GM23338 (cell line): ENCODE results near the gene RUNX1. TPM values are rescaled to one million over a fixed set of nuclear protein-coding genes. Genes with fewer than 3 reads are reported as not detected.

Source experiments
- ATAC-seq: fragments of 200-7000 bp; cut with Tn5 transposase; 3 replicates; pipeline ENCODE4 v1.9.1; 2020
- DNase-seq: peaks from one replicate; pipeline ENCODE4 v3.0.0-alpha.2; 2015; ENCODE audit warnings: low spot score
- H2AFZ ChIP-seq: fragments of 200-600 bp; sonication (generic); 2 replicates; pipeline ENCODE4 v1.8.0; 2016; ENCODE audit warnings: antibody characterized with exemption, mild to moderate bottlenecking, moderate library complexity
- H3F3A ChIP-seq: fragments of 200-600 bp; sonication (generic); replicated peaks from 2 replicates; pipeline ENCODE4 v1.8.0; 2017; ENCODE audit warnings: antibody characterized with exemption, mixed run types, low read depth
- H3K27ac ChIP-seq: fragments of 200-600 bp; sonication (generic); 2 replicates; pipeline ENCODE4 v1.6.1; 2016; ENCODE audit warnings: low read depth
- H3K27me3 ChIP-seq: fragments of 200-600 bp; sonication (generic); 2 replicates; pipeline ENCODE4 v1.8.0; 2016; ENCODE audit warnings: mild to moderate bottlenecking, mixed run types, moderate library complexity; ENCODE audit not compliant: insufficient read depth
- H3K36me3 ChIP-seq: fragments of 200-600 bp; sonication (generic); 2 replicates; pipeline ENCODE4 v1.8.0; 2016; ENCODE audit warnings: mild to moderate bottlenecking; ENCODE audit not compliant: insufficient read depth
- H3K4me1 ChIP-seq: fragments of 200-600 bp; sonication (generic); 2 replicates; pipeline ENCODE4 v1.8.0; 2016; ENCODE audit warnings: mild to moderate bottlenecking, moderate library complexity; ENCODE audit not compliant: insufficient read depth
- H3K4me2 ChIP-seq: fragments of 200-600 bp; sonication (generic); 2 replicates; pipeline ENCODE4 v1.7.1; 2017; ENCODE audit warnings: mixed run types
- H3K4me3 ChIP-seq: fragments of 200-600 bp; sonication (generic); 2 replicates; pipeline ENCODE4 v1.6.1; 2016; ENCODE audit warnings: mixed run types
- H3K79me2 ChIP-seq: fragments of 200-600 bp; sonication (generic); replicated peaks from 2 replicates; pipeline ENCODE4 v1.8.0; 2017; ENCODE audit warnings: mild to moderate bottlenecking; ENCODE audit not compliant: insufficient read depth
- H3K9me2 ChIP-seq: fragments of 200-600 bp; sonication (generic); 2 replicates; pipeline ENCODE4 v1.8.0; 2017; ENCODE audit not compliant: insufficient read depth
- H4K20me1 ChIP-seq: fragments of 200-600 bp; sonication (generic); replicated peaks from 2 replicates; pipeline ENCODE4 v1.8.0; 2017; ENCODE audit warnings: mild to moderate bottlenecking; ENCODE audit not compliant: insufficient read depth
- H3K27ac Mint-ChIP-seq: 2 replicates; pipeline ENCODE4 v1.8.0; 2020; ENCODE audit warnings: inconsistent platforms, mild to moderate bottlenecking, moderate library complexity, mixed read lengths
- H3K27me3 Mint-ChIP-seq: 3 replicates; pipeline ENCODE4 v1.8.0; 2022; ENCODE audit warnings: low read depth, mild to moderate bottlenecking, moderate library complexity, mixed read lengths, inconsistent platforms; ENCODE audit not compliant: insufficient read depth, poor library complexity
- H3K36me3 Mint-ChIP-seq: 3 replicates; pipeline ENCODE4 v1.8.0; 2021; ENCODE audit warnings: low read depth, mild to moderate bottlenecking, inconsistent platforms, moderate library complexity, mixed read lengths
- H3K4me1 Mint-ChIP-seq: 3 replicates; pipeline ENCODE4 v1.8.0; 2020; ENCODE audit warnings: mild to moderate bottlenecking, inconsistent platforms, mixed read lengths
- H3K4me3 Mint-ChIP-seq: 3 replicates; pipeline ENCODE4 v1.8.0; 2021; ENCODE audit warnings: moderate library complexity, mild to moderate bottlenecking, inconsistent platforms, mixed read lengths
- H3K9me3 Mint-ChIP-seq: 3 replicates; pipeline ENCODE4 v1.8.0; 2020; ENCODE audit warnings: moderate library complexity, mild to moderate bottlenecking, inconsistent platforms, mixed read lengths
- CREB1 ChIP-seq: fragments of 250-450 bp; sonication (Bioruptor Pico); IDR thresholded peaks from 2 replicates; pipeline ENCODE4 v1.5.0; 2020; ENCODE audit warnings: low read depth, mild to moderate bottlenecking, moderate library complexity
- CTCF ChIP-seq, 2 experiments: fragments of 200-600 bp in 1 of 2; sonication (generic) in 1 of 2; conservative IDR thresholded peaks; 2 replicates each; pipeline versions ENCODE4 v1.5.1 to v1.6.1; 2016 to 2017; ENCODE audit warnings: antibody characterized with exemption in 2 of 2, low read depth in 2 of 2, mild to moderate bottlenecking in 2 of 2, moderate library complexity in 1 of 2
- ETS1 ChIP-seq: IDR thresholded peaks from 2 replicates; pipeline ENCODE4 v1.6.1; 2016; ENCODE audit warnings: antibody characterized with exemption
- EZH2 ChIP-seq: fragments of 200-600 bp; sonication (generic); IDR thresholded peaks from one replicate; pipeline ENCODE4 v1.8.0; 2017; ENCODE audit warnings: antibody characterized with exemption, mild to moderate bottlenecking, low read depth; ENCODE audit not compliant: unreplicated experiment
- EZH2phosphoT487 ChIP-seq: fragments of 200-600 bp; sonication (generic); IDR thresholded peaks from one replicate; pipeline ENCODE4 v1.8.1; 2018; ENCODE audit warnings: antibody characterized with exemption; ENCODE audit not compliant: unreplicated experiment
- JUNB ChIP-seq: IDR thresholded peaks from one replicate; pipeline ENCODE4 v1.6.1; 2016; ENCODE audit warnings: antibody characterized with exemption; ENCODE audit not compliant: unreplicated experiment
- NANOG ChIP-seq: IDR thresholded peaks from 2 replicates; pipeline ENCODE4 v1.6.1; 2016; ENCODE audit warnings: antibody characterized with exemption, borderline replicate concordance
- POLR2AphosphoS5 ChIP-seq: IDR thresholded peaks from 2 replicates; pipeline ENCODE4 v1.6.1; 2016; ENCODE audit warnings: antibody characterized with exemption, low read depth
- STAT1 ChIP-seq: IDR thresholded peaks from one replicate; pipeline ENCODE4 v1.6.1; 2016; ENCODE audit warnings: antibody characterized with exemption; ENCODE audit not compliant: unreplicated experiment
- ZNF114 ChIP-seq: fragments of 250-450 bp; sonication (Bioruptor Pico); IDR thresholded peaks from 2 replicates; pipeline ENCODE4 v1.5.0; 2020; ENCODE audit warnings: mild to moderate bottlenecking, moderate library complexity
- ZNF331 ChIP-seq: fragments of 250-450 bp; sonication (Bioruptor Pico); IDR thresholded peaks from 2 replicates; pipeline ENCODE4 v1.5.0; 2020; ENCODE audit warnings: low read depth, mild to moderate bottlenecking, moderate library complexity
- polyA plus RNA-seq: library from polyadenylated mRNA; unstranded; fragments of >200 nt; fragmentation: Nextera tagmentation; extraction: Ambion mirVana; gene quantifications from 2 replicates; pipeline ENCODE4 v1.2.1, GENCODE V29; 2016
- total RNA-seq: library from RNA; depleted of rRNA; stranded (reverse); fragments of >200 nt; shearing (Covaris generic); gene quantifications from 2 replicates; pipeline ENCODE4 v1.2.3, GENCODE V29; 2014
- TF ChIP-seq, protein P1 (sequence below): fragments of 250-450 bp; sonication (Bioruptor Pico); IDR thresholded peaks from 2 replicates; pipeline ENCODE4 v1.5.0; 2020; ENCODE audit warnings: mild to moderate bottlenecking, moderate library complexity
- TF ChIP-seq, protein P2 (sequence below): IDR thresholded peaks from one replicate; pipeline ENCODE4 v1.6.1; 2018; ENCODE audit warnings: antibody characterized with exemption; ENCODE audit not compliant: unreplicated experiment

Gene RUNX1
- total and polyA plus RNA-seq, 2 experiments from 2014 or later = 0.29 to 1.1 TPM

DNA sequence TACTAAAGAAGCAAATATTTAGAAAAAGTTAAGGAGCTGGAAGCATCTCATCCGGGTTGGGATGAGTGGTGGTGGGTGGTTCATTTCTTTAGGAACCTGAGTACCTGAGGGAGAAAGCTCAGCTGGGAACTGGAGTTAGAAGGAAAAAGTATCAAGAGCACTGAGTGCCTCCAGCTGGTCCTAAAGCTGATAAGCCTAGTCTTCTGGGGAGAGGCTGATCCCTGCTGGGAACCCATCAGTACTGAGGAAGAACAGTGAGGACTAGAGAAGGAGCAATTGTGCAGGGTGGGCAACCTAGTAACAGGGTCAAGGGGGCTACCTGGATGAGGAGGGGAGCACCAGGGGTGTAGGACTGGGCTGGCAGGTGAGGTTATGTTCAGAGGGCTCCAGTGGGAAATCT is 89.5 kb downstream of the RUNX1 start:
- H3K36me3 Mint-ChIP-seq = no peaks in the 10 kb centered on the region
- no peaks in the 10 kb centered on the region for H3F3A ChIP-seq
- H3K9me3 Mint-ChIP-seq = no peaks in the 10 kb centered on the region
- ATAC-seq (no peak), DNase-seq (no peak)
- no peaks in the 10 kb centered on the region for H3K27me3 ChIP-seq
- H3K4me1 Mint-ChIP-seq = peaks cover 14% of the 10 kb centered on the region
- H3K36me3 ChIP-seq = no peaks in the 10 kb centered on the region
- no peaks in the 10 kb centered on the region for H3K9me2 ChIP-seq
- no peaks in the 10 kb centered on the region for H3K79me2 ChIP-seq
- no peaks in the 10 kb centered on the region for H4K20me1 ChIP-seq
- H3K4me3 ChIP-seq = no peak overlapping the region
- no peak overlapping the region for H3K27ac ChIP-seq
- H3K4me1 ChIP-seq = peaks cover 3% of the 10 kb centered on the region; the same call in 1 of the 2 replicates
- no peak overlapping the region for H2AFZ ChIP-seq
- no peak overlapping the region for H3K4me3 Mint-ChIP-seq
- no peak overlapping the region for H3K4me2 ChIP-seq
- no peak overlapping the region for H3K27ac Mint-ChIP-seq
- H3K27me3 Mint-ChIP-seq = peaks cover 2% of the 10 kb centered on the region
- no peak for TF ChIP-seq ZNF331 (CRISPR knock-in tag)
- TF ChIP-seq ETS1 = no peak
- no peak for TF ChIP-seq EZH2phosphoT487
- TF ChIP-seq, protein P1, sequence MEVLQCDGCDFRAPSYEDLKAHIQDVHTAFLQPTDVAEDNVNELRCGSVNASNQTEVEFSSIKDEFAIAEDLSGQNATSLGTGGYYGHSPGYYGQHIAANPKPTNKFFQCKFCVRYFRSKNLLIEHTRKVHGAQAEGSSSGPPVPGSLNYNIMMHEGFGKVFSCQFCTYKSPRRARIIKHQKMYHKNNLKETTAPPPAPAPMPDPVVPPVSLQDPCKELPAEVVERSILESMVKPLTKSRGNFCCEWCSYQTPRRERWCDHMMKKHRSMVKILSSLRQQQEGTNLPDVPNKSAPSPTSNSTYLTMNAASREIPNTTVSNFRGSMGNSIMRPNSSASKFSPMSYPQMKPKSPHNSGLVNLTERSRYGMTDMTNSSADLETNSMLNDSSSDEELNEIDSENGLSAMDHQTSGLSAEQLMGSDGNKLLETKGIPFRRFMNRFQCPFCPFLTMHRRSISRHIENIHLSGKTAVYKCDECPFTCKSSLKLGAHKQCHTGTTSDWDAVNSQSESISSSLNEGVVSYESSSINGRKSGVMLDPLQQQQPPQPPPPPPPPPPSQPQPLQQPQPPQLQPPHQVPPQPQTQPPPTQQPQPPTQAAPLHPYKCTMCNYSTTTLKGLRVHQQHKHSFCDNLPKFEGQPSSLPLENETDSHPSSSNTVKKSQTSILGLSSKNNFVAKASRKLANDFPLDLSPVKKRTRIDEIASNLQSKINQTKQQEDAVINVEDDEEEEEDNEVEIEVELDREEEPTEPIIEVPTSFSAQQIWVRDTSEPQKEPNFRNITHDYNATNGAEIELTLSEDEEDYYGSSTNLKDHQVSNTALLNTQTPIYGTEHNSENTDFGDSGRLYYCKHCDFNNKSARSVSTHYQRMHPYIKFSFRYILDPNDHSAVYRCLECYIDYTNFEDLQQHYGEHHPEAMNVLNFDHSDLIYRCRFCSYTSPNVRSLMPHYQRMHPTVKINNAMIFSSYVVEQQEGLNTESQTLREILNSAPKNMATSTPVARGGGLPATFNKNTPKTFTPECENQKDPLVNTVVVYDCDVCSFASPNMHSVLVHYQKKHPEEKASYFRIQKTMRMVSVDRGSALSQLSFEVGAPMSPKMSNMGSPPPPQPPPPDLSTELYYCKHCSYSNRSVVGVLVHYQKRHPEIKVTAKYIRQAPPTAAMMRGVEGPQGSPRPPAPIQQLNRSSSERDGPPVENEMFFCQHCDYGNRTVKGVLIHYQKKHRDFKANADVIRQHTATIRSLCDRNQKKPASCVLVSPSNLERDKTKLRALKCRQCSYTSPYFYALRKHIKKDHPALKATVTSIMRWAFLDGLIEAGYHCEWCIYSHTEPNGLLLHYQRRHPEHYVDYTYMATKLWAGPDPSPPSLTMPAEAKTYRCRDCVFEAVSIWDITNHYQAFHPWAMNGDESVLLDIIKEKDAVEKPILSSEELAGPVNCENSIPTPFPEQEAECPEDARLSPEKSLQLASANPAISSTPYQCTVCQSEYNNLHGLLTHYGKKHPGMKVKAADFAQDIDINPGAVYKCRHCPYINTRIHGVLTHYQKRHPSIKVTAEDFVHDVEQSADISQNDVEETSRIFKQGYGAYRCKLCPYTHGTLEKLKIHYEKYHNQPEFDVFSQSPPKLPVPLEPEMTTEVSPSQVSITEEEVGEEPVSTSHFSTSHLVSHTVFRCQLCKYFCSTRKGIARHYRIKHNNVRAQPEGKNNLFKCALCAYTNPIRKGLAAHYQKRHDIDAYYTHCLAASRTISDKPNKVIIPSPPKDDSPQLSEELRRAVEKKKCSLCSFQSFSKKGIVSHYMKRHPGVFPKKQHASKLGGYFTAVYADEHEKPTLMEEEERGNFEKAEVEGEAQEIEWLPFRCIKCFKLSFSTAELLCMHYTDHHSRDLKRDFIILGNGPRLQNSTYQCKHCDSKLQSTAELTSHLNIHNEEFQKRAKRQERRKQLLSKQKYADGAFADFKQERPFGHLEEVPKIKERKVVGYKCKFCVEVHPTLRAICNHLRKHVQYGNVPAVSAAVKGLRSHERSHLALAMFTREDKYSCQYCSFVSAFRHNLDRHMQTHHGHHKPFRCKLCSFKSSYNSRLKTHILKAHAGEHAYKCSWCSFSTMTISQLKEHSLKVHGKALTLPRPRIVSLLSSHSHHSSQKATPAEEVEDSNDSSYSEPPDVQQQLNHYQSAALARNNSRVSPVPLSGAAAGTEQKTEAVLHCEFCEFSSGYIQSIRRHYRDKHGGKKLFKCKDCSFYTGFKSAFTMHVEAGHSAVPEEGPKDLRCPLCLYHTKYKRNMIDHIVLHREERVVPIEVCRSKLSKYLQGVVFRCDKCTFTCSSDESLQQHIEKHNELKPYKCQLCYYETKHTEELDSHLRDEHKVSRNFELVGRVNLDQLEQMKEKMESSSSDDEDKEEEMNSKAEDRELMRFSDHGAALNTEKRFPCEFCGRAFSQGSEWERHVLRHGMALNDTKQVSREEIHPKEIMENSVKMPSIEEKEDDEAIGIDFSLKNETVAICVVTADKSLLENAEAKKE (CRISPR knock-in tag) = no peak
- TF ChIP-seq POLR2AphosphoS5 = no peak
- no peak for TF ChIP-seq JUNB
- TF ChIP-seq EZH2 = no peak
- no peak for TF ChIP-seq NANOG
- no peak for TF ChIP-seq CREB1 (CRISPR knock-in tag)
- no peak for TF ChIP-seq ZNF114
- TF ChIP-seq, protein P2, sequence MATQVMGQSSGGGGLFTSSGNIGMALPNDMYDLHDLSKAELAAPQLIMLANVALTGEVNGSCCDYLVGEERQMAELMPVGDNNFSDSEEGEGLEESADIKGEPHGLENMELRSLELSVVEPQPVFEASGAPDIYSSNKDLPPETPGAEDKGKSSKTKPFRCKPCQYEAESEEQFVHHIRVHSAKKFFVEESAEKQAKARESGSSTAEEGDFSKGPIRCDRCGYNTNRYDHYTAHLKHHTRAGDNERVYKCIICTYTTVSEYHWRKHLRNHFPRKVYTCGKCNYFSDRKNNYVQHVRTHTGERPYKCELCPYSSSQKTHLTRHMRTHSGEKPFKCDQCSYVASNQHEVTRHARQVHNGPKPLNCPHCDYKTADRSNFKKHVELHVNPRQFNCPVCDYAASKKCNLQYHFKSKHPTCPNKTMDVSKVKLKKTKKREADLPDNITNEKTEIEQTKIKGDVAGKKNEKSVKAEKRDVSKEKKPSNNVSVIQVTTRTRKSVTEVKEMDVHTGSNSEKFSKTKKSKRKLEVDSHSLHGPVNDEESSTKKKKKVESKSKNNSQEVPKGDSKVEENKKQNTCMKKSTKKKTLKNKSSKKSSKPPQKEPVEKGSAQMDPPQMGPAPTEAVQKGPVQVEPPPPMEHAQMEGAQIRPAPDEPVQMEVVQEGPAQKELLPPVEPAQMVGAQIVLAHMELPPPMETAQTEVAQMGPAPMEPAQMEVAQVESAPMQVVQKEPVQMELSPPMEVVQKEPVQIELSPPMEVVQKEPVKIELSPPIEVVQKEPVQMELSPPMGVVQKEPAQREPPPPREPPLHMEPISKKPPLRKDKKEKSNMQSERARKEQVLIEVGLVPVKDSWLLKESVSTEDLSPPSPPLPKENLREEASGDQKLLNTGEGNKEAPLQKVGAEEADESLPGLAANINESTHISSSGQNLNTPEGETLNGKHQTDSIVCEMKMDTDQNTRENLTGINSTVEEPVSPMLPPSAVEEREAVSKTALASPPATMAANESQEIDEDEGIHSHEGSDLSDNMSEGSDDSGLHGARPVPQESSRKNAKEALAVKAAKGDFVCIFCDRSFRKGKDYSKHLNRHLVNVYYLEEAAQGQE = no peak
- no peak for TF ChIP-seq CTCF (conservative IDR thresholded peaks at IDR 0.05; ENCODE audit: low read depth in 2 of 2)
- no peak for TF ChIP-seq STAT1
